ENCODE data around the gene CEP89. TPM values are rescaled to one million over a fixed set of nuclear protein-coding genes. Genes with fewer than 3 reads are reported as not detected.

CEP89 gene
- total RNA-seq (2021) (21.1 to 22.5 TPM (median 21.6 TPM) in 3 replicates), Bru-seq, nascent RNA (percentile 53 among the genes with signal in this experiment)
- long read RNA-seq, experiment 1, full-length matches to known transcripts: 66 of 88 reads
- long read RNA-seq, experiment 1, partial matches to known transcripts: 4 of 88 reads
- long read RNA-seq, experiment 1, other reads (novel, unspliced or antisense): 18 of 88 reads
- long read RNA-seq, experiment 2, partial matches to known transcripts: 7 of 17 reads
- long read RNA-seq, experiment 2, other reads (novel, unspliced or antisense): 9 of 17 reads
- long read RNA-seq, experiment 3, full-length matches to known transcripts: 4 of 10 reads
- long read RNA-seq, experiment 3, partial matches to known transcripts: 1 of 10 reads
- long read RNA-seq, experiment 3, other reads (novel, unspliced or antisense): 5 of 10 reads

DNA sequence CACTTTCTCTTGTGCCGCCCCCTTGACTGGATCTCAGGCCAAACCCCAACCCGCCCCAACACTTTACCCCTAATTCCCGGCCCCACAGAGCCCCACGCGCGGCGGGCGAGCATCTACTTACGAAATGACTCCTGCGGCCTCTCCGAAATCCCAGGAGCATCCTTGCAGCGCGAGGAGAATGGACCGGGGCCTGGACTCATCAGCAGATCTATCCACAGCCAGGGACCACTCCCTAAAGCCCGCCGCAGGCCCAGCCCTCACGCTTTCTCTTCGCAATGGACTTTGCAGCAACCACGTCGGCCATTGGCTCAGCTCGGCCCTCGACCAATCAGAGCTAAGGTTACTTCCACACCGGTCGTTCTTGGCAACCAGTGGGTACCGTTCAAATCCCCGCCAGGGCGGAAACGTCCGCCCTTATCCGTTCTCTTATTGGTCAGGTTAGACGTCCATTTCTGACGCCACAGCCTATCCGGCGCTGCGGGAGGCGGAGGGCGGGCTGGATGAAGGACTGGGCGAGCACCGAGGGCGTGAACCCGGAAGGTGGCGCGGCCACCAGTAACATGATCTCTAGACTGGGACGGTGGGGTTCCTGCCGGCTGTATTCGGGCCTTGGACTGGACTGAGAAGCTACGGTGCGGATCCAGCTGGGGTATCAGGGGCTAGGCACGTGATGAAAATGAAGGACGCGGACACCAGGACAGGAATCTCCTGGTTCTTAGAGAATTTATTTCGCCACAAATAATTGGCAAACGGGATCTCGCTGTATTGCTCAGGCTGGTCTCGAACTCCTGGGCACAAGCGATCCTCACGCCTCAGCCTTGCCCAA, at the start of gene CEP89, which contains the start of gene FAAP24:
CEP89 (minus strand) TSS at position 244 of the 826 bp plus-strand sequence; CDS start at position 160, 84 bp downstream.
FAAP24 (plus strand) TSS at position 528 of the 826 bp plus-strand sequence. CDS start 955 bp downstream, outside the sequence.
- peaks cover 3% of the 10 kb centered on the region; the same call in 1 of the 2 replicates for H3K4me1 Mint-ChIP-seq
- DNase-seq (ENCODE audit: low spot score) (peak; percentile 99), ATAC-seq (peak; percentile 98)
- POLR2A ChIA-PET: interaction anchor here (1.0 kb wide), 1 partner anchor 51 kb away, joined by 3 read pairs; no protein-coding TSS in a partner anchor
- peak within 1 kb of the TSS; percentile 90 for H3K27ac Mint-ChIP-seq
- CTCF ChIA-PET: interaction anchor here (0.5 to 2.0 kb wide), 7 partner anchors 61 to 282 kb away, joined by 3 to 6 read pairs (median 4); partner anchors contain the start of gene SLC7A9
- H3K27me3 Mint-ChIP-seq (ENCODE audit: low read depth): no peaks in the 10 kb centered on the region; the same call in 1 of the 2 replicates
- peaks cover 8% of the 10 kb centered on the region; the same call in 1 of the 2 replicates for H3K36me3 Mint-ChIP-seq
- H3K4me3 Mint-ChIP-seq: peak within 1 kb of the TSS; percentile 97
- H3K9me3 Mint-ChIP-seq: no peaks in the 10 kb centered on the region
- TF ChIP-seq, protein P1, sequence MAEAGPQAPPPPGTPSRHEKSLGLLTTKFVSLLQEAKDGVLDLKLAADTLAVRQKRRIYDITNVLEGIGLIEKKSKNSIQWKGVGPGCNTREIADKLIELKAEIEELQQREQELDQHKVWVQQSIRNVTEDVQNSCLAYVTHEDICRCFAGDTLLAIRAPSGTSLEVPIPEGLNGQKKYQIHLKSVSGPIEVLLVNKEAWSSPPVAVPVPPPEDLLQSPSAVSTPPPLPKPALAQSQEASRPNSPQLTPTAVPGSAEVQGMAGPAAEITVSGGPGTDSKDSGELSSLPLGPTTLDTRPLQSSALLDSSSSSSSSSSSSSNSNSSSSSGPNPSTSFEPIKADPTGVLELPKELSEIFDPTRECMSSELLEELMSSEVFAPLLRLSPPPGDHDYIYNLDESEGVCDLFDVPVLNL (CRISPR knock-in tag; IDR thresholded peaks at IDR 0.05; ENCODE audit: borderline replicate concordance, low read depth): peak; percentile 91
- TF ChIP-seq NR3C1 (CRISPR knock-in tag; conservative IDR thresholded peaks at IDR 0.05; ENCODE audit: low read depth) (no peak), ZNF416 (CRISPR knock-in tag; IDR thresholded peaks at IDR 0.05) (no peak), ZNF671 (CRISPR knock-in tag; IDR thresholded peaks at IDR 0.05) (no peak), ZNF138 (CRISPR knock-in tag; conservative IDR thresholded peaks at IDR 0.05) (no peak), EMX1 (CRISPR knock-in tag; IDR thresholded peaks at IDR 0.05) (no peak), ZNF263 (CRISPR knock-in tag; IDR thresholded peaks at IDR 0.05; ENCODE audit: low read depth) (no peak), MYBL2 (CRISPR knock-in tag; IDR thresholded peaks at IDR 0.05) (peak; percentile 66; the same call in 1 of the 2 replicates), SP1 (CRISPR knock-in tag; conservative IDR thresholded peaks at IDR 0.05) (peak; percentile 91), TP53 (CRISPR knock-in tag; IDR thresholded peaks at IDR 0.05) (no peak), ZNF317 (CRISPR knock-in tag; IDR thresholded peaks at IDR 0.05; ENCODE audit: borderline replicate concordance, low read depth) (no peak)
- TF ChIP-seq, protein P2, sequence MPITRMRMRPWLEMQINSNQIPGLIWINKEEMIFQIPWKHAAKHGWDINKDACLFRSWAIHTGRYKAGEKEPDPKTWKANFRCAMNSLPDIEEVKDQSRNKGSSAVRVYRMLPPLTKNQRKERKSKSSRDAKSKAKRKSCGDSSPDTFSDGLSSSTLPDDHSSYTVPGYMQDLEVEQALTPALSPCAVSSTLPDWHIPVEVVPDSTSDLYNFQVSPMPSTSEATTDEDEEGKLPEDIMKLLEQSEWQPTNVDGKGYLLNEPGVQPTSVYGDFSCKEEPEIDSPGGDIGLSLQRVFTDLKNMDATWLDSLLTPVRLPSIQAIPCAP (CRISPR knock-in tag; IDR thresholded peaks at IDR 0.05): no peak
- TF ChIP-seq, protein P3, sequence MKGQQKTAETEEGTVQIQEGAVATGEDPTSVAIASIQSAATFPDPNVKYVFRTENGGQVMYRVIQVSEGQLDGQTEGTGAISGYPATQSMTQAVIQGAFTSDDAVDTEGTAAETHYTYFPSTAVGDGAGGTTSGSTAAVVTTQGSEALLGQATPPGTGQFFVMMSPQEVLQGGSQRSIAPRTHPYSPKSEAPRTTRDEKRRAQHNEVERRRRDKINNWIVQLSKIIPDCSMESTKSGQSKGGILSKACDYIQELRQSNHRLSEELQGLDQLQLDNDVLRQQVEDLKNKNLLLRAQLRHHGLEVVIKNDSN (CRISPR knock-in tag; IDR thresholded peaks at IDR 0.05): no peak
- TF ChIP-seq, protein P4, sequence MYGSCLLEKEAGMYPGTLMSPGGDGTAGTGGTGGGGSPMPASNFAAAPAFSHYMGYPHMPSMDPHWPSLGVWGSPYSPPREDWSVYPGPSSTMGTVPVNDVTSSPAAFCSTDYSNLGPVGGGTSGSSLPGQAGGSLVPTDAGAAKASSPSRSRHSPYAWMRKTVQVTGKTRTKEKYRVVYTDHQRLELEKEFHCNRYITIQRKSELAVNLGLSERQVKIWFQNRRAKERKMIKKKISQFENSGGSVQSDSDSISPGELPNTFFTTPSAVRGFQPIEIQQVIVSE (CRISPR knock-in tag; IDR thresholded peaks at IDR 0.05; ENCODE audit: borderline replicate concordance): no peak
- TF ChIP-seq, protein P5, sequence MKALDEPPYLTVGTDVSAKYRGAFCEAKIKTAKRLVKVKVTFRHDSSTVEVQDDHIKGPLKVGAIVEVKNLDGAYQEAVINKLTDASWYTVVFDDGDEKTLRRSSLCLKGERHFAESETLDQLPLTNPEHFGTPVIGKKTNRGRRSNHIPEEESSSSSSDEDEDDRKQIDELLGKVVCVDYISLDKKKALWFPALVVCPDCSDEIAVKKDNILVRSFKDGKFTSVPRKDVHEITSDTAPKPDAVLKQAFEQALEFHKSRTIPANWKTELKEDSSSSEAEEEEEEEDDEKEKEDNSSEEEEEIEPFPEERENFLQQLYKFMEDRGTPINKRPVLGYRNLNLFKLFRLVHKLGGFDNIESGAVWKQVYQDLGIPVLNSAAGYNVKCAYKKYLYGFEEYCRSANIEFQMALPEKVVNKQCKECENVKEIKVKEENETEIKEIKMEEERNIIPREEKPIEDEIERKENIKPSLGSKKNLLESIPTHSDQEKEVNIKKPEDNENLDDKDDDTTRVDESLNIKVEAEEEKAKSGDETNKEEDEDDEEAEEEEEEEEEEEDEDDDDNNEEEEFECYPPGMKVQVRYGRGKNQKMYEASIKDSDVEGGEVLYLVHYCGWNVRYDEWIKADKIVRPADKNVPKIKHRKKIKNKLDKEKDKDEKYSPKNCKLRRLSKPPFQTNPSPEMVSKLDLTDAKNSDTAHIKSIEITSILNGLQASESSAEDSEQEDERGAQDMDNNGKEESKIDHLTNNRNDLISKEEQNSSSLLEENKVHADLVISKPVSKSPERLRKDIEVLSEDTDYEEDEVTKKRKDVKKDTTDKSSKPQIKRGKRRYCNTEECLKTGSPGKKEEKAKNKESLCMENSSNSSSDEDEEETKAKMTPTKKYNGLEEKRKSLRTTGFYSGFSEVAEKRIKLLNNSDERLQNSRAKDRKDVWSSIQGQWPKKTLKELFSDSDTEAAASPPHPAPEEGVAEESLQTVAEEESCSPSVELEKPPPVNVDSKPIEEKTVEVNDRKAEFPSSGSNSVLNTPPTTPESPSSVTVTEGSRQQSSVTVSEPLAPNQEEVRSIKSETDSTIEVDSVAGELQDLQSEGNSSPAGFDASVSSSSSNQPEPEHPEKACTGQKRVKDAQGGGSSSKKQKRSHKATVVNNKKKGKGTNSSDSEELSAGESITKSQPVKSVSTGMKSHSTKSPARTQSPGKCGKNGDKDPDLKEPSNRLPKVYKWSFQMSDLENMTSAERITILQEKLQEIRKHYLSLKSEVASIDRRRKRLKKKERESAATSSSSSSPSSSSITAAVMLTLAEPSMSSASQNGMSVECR (CRISPR knock-in tag; IDR thresholded peaks at IDR 0.05; ENCODE audit: borderline replicate concordance): no peak
- TF ChIP-seq, protein P6, sequence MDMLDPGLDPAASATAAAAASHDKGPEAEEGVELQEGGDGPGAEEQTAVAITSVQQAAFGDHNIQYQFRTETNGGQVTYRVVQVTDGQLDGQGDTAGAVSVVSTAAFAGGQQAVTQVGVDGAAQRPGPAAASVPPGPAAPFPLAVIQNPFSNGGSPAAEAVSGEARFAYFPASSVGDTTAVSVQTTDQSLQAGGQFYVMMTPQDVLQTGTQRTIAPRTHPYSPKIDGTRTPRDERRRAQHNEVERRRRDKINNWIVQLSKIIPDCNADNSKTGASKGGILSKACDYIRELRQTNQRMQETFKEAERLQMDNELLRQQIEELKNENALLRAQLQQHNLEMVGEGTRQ (CRISPR knock-in tag; IDR thresholded peaks at IDR 0.05): peak; percentile 56
- TF ChIP-seq, protein P7, sequence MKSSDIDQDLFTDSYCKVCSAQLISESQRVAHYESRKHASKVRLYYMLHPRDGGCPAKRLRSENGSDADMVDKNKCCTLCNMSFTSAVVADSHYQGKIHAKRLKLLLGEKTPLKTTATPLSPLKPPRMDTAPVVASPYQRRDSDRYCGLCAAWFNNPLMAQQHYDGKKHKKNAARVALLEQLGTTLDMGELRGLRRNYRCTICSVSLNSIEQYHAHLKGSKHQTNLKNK (CRISPR knock-in tag; IDR thresholded peaks at IDR 0.05): no peak
- TF ChIP-seq, protein P8, sequence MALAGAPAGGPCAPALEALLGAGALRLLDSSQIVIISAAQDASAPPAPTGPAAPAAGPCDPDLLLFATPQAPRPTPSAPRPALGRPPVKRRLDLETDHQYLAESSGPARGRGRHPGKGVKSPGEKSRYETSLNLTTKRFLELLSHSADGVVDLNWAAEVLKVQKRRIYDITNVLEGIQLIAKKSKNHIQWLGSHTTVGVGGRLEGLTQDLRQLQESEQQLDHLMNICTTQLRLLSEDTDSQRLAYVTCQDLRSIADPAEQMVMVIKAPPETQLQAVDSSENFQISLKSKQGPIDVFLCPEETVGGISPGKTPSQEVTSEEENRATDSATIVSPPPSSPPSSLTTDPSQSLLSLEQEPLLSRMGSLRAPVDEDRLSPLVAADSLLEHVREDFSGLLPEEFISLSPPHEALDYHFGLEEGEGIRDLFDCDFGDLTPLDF (CRISPR knock-in tag; IDR thresholded peaks at IDR 0.05): no peak
- TF ChIP-seq, protein P9, sequence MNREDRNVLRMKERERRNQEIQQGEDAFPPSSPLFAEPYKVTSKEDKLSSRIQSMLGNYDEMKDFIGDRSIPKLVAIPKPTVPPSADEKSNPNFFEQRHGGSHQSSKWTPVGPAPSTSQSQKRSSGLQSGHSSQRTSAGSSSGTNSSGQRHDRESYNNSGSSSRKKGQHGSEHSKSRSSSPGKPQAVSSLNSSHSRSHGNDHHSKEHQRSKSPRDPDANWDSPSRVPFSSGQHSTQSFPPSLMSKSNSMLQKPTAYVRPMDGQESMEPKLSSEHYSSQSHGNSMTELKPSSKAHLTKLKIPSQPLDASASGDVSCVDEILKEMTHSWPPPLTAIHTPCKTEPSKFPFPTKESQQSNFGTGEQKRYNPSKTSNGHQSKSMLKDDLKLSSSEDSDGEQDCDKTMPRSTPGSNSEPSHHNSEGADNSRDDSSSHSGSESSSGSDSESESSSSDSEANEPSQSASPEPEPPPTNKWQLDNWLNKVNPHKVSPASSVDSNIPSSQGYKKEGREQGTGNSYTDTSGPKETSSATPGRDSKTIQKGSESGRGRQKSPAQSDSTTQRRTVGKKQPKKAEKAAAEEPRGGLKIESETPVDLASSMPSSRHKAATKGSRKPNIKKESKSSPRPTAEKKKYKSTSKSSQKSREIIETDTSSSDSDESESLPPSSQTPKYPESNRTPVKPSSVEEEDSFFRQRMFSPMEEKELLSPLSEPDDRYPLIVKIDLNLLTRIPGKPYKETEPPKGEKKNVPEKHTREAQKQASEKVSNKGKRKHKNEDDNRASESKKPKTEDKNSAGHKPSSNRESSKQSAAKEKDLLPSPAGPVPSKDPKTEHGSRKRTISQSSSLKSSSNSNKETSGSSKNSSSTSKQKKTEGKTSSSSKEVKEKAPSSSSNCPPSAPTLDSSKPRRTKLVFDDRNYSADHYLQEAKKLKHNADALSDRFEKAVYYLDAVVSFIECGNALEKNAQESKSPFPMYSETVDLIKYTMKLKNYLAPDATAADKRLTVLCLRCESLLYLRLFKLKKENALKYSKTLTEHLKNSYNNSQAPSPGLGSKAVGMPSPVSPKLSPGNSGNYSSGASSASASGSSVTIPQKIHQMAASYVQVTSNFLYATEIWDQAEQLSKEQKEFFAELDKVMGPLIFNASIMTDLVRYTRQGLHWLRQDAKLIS (CRISPR knock-in tag; IDR thresholded peaks at IDR 0.05; ENCODE audit: borderline replicate concordance): no peak
